Activated CD4-positive, alpha-beta T cell treated with anti-CD3 and anti-CD28 coated beads for 24 hours (primary cell): ENCODE results near the gene UMPS.
A peak's percentile ranks its signal among the peaks of the same experiment; 100 is the strongest.

Source experiments
- DNase-seq, 2 donors: peaks; one replicate each; pipeline ENCODE4 v3.0.0-alpha.2; 2020; ENCODE audit warnings: low read depth in 2 of 2

UMPS gene

GRCh38 chr3:124763644-124764358 lies 33.5 kb downstream of the UMPS start:
- DNase-seq, result no peak

GRCh38 chr3:124764746-124765145 lies 34.5 kb downstream of the UMPS start:
- DNase-seq, result no peak

GRCh38 chr3:124765197-124765840 lies 35.1 kb downstream of the UMPS start:
- no peak for DNase-seq

- no peak for DNase-seq
Observed at GRCh38 chr3:124766113-124767095, 36.2 kb downstream of the UMPS start.

- no peak for DNase-seq
Observed at GRCh38 chr3:124767264-124767663, 37.0 kb downstream of the UMPS start.

- DNase-seq, result no peak
Observed at GRCh38 chr3:124767691-124768090, 37.4 kb downstream of the UMPS start.

GRCh38 chr3:124768812-124769211 lies 38.6 kb downstream of the UMPS start:
- peak in 1 of 2 donors; percentile 12 for DNase-seq

GRCh38 chr3:124769462-124769861 lies 39.2 kb downstream of the UMPS start:
- DNase-seq, result no peak

- no peak for DNase-seq
Observed at GRCh38 chr3:124770336-124771082, 40.3 kb downstream of the UMPS start.

- no peak for DNase-seq
Observed at GRCh38 chr3:124771083-124771445, 40.8 kb downstream of the UMPS start.

- DNase-seq, result no peak
Observed at GRCh38 chr3:124772081-124772831, 42.0 kb downstream of the UMPS start.

GRCh38 chr3:124773351-124774326 lies 43.4 kb downstream of the UMPS start:
- no peak for DNase-seq

- no peak for DNase-seq
Observed at GRCh38 chr3:124774327-124774718, 44.1 kb downstream of the UMPS start.

- DNase-seq, result no peak
Observed at GRCh38 chr3:124774841-124775402, 44.7 kb downstream of the UMPS start.

GRCh38 chr3:124775877-124776276 lies 45.6 kb downstream of the UMPS start:
- DNase-seq, result no peak

GRCh38 chr3:124776856-124777255 lies 46.6 kb downstream of the UMPS start:
- DNase-seq, result no peak

GRCh38 chr3:124777762-124778470 lies 47.7 kb downstream of the UMPS start:
- no peak for DNase-seq

GRCh38 chr3:124779116-124779515 lies 48.9 kb downstream of the UMPS start:
- DNase-seq, result no peak

GRCh38 chr3:124779751-124780191 lies 49.5 kb downstream of the UMPS start:
- no peak for DNase-seq
